MCF 10A (cell line): Measurements from ENCODE around the gene USP47. TPM values are rescaled to one million over a fixed set of nuclear protein-coding genes. Genes with fewer than 3 reads are reported as not detected.

Experiments
- BruUV-seq: library from RNA; stranded (reverse); fragments of 400-500 nt; replicated peaks from 2 replicates; lab custom pipeline; 2021; lab: Mats Ljungman, UMichigan
- CTCF ChIA-PET: fragments of 300-600 bp; sonication (Branson Sonifier 250); formaldehyde crosslinking; extraction: SDS; loops from one replicate; lab custom pipeline; 2021; ENCODE audit warnings: antibody characterized with exemption, inconsistent platforms; lab: Yijun Ruan, JAX
- POLR2A ChIA-PET: fragments of 300-600, 350-650 bp; sonication (Branson Sonifier 250); formaldehyde crosslinking; extraction: SDS; loops from one replicate; lab custom pipeline; 2020; ENCODE audit warnings: antibody characterized with exemption, inconsistent platforms; lab: Yijun Ruan, JAX
- DNase-seq: peaks from one replicate; pipeline ENCODE4 v3.0.0-alpha.2; 2018; ENCODE audit not compliant: unreplicated experiment
- H3K27ac Mint-ChIP-seq: one replicate; pipeline ENCODE4 v1.8.0; 2022; ENCODE audit warnings: mild to moderate bottlenecking, low read depth, mixed read lengths; ENCODE audit not compliant: unreplicated experiment
- H3K27me3 Mint-ChIP-seq: one replicate; pipeline ENCODE4 v1.8.0; 2022; ENCODE audit warnings: mixed read lengths; ENCODE audit not compliant: insufficient read depth, unreplicated experiment
- H3K36me3 Mint-ChIP-seq: one replicate; pipeline ENCODE4 v1.8.0; 2022; ENCODE audit warnings: mild to moderate bottlenecking, moderate library complexity, mixed read lengths; ENCODE audit not compliant: insufficient read depth, unreplicated experiment
- H3K4me1 Mint-ChIP-seq: one replicate; pipeline ENCODE4 v1.8.0; 2022; ENCODE audit warnings: mixed read lengths; ENCODE audit not compliant: insufficient read depth, unreplicated experiment
- H3K4me3 Mint-ChIP-seq: one replicate; pipeline ENCODE4 v1.8.0; 2022; ENCODE audit warnings: mild to moderate bottlenecking, moderate library complexity, mixed read lengths; ENCODE audit not compliant: unreplicated experiment
- H3K9me3 Mint-ChIP-seq: one replicate; pipeline ENCODE4 v1.8.0; 2022; ENCODE audit warnings: mixed read lengths; ENCODE audit not compliant: unreplicated experiment
- CTCF ChIP-seq: fragments of 200-600 bp; IDR thresholded peaks from one replicate; pipeline ENCODE4 v1.8.0; 2022; ENCODE audit warnings: antibody characterized with exemption, mild to moderate bottlenecking; ENCODE audit not compliant: unreplicated experiment
- intact Hi-C: fragments of 100-400 bp; cut with micrococcal nuclease; formaldehyde crosslinking; loops from 2 replicates; pipeline ENCODE4 v1.14.1; 2022
- total RNA-seq: library from RNA; stranded (reverse); gene quantifications from 2 replicates; pipeline ENCODE4 v1.2.3, GENCODE V29; 2022

USP47 gene
- total RNA-seq, 1 experiment from 2014 or later: 41.6 TPM

GRCh38 chr11:11976481-11977127 lies 134.8 kb downstream of the USP47 start:
- DNase-seq: peak; percentile 49
- Mint-ChIP-seq H3K9me3 (no peaks in the 10 kb centered on the region), H3K4me3 (peak overlapping the region; percentile 53), H3K4me1 (peaks cover 39% of the 10 kb centered on the region), H3K36me3 (peaks cover 9% of the 10 kb centered on the region), H3K27me3 (no peaks in the 10 kb centered on the region), H3K27ac (peak overlapping the region; percentile 86)
- intact Hi-C loops: no loop called here
- ChIA-PET CTCF (interaction anchor here (0.7 to 3.4 kb wide), 10 partner anchors 10 to 68 kb away, joined by 3 to 18 read pairs (median 4); no protein-coding TSS in a partner anchor), POLR2A (interaction anchor here (0.6 to 2.7 kb wide), 15 partner anchors 10 to 1420 kb away, joined by 3 to 11 read pairs (median 4); partner anchors contain the start of gene USP47)
- no TSS peak for BruUV-seq
- TF ChIP-seq CTCF: no peak

- no peaks in the 10 kb centered on the region for H3K9me3 Mint-ChIP-seq
- peaks cover 9% of the 10 kb centered on the region for H3K36me3 Mint-ChIP-seq
- BruUV-seq: no TSS peak
- peak overlapping the region; percentile 86 for H3K27ac Mint-ChIP-seq
- peak; percentile 86 for DNase-seq
- intact Hi-C loops: no loop called here
- H3K4me3 Mint-ChIP-seq: peak overlapping the region; percentile 53
- H3K4me1 Mint-ChIP-seq: peaks cover 39% of the 10 kb centered on the region
- H3K27me3 Mint-ChIP-seq: no peaks in the 10 kb centered on the region
- POLR2A ChIA-PET: interaction anchor here (0.7 to 3.8 kb wide), 15 partner anchors 9 to 174 kb away, joined by 3 to 20 read pairs (median 4); partner anchors contain the start of gene USP47
- CTCF ChIA-PET: interaction anchor here (0.7 to 3.4 kb wide), 8 partner anchors 9 to 852 kb away, joined by 3 to 18 read pairs (median 5); no protein-coding TSS in a partner anchor
- no peak for TF ChIP-seq CTCF
Measured at GRCh38 chr11:11977206-11977938, 135.6 kb downstream of the USP47 start.

GRCh38 chr11:11978098-11978637 lies 136.4 kb downstream of the USP47 start:
- Mint-ChIP-seq H3K27ac (peak overlapping the region; percentile 73), H3K4me1 (peaks cover 39% of the 10 kb centered on the region), H3K9me3 (no peaks in the 10 kb centered on the region), H3K27me3 (no peaks in the 10 kb centered on the region), H3K4me3 (peak overlapping the region; percentile 10), H3K36me3 (peaks cover 9% of the 10 kb centered on the region)
- intact Hi-C loops: no loop called here
- TF ChIP-seq CTCF: no peak
- no peak for DNase-seq
- BruUV-seq: no TSS peak
- CTCF ChIA-PET: interaction anchor here (0.6 to 2.0 kb wide), 4 partner anchors 13 to 1035 kb away, joined by 3 to 6 read pairs (median 4); no protein-coding TSS in a partner anchor
- POLR2A ChIA-PET: interaction anchor here (0.7 to 3.8 kb wide), 6 partner anchors 8 to 175 kb away, joined by 3 to 20 read pairs (median 6); no protein-coding TSS in a partner anchor
